GM12874 (cell line): Measurements from ENCODE around the gene DLST.

ENCODE experiments used
- TF ChIP-seq, protein P1 (sequence below): IDR thresholded peaks from 2 replicates; pipeline ENCODE4 v1.5.1; 2011; ENCODE audit warnings: low read depth, mild to moderate bottlenecking, control low read depth, low read length, moderate library complexity; ENCODE audit not compliant: insufficient read depth

DLST gene

DNA sequence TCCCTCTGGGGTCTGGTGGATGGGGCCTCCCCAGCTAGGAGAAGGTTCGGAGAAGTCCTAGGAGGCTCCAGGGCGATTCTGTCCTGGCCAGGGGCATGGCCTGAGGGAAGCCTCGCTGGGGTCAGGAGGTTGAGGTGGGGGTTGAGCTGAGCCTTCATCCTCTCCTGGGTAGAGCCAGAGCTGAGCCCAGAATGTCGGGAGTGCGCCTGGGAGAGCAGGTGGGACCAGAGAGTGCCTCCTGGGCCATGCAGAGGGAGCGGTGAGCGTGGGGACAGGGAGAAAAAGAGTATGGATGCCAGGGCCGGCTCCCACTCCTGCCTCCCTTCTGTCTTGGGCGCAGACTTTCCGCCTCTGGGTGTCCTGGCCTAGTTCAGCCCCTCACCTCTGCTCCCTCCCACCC lies 28.2 kb downstream of the DLST start:
- TF ChIP-seq, protein P1, sequence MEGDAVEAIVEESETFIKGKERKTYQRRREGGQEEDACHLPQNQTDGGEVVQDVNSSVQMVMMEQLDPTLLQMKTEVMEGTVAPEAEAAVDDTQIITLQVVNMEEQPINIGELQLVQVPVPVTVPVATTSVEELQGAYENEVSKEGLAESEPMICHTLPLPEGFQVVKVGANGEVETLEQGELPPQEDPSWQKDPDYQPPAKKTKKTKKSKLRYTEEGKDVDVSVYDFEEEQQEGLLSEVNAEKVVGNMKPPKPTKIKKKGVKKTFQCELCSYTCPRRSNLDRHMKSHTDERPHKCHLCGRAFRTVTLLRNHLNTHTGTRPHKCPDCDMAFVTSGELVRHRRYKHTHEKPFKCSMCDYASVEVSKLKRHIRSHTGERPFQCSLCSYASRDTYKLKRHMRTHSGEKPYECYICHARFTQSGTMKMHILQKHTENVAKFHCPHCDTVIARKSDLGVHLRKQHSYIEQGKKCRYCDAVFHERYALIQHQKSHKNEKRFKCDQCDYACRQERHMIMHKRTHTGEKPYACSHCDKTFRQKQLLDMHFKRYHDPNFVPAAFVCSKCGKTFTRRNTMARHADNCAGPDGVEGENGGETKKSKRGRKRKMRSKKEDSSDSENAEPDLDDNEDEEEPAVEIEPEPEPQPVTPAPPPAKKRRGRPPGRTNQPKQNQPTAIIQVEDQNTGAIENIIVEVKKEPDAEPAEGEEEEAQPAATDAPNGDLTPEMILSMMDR, result no peak

DNA sequence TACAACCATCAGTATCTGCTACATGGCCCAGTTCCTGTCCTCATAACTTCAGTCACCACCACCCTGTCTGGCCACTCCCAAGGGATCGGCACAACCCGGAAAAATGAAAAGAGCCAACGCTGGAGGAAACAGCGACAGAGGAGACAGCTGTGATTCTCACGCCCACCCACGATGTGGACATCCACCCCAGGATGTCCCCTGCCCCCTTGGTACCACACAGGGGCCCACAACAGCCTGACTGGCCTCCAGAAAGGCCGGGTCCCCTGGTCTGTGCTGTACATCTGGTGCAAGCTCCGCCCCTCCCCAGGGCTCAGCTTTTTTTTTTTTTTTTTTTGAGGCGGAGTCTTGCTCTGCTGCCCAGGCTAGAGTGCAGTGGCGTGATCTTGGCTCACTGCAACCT lies 28.8 kb downstream of the DLST start:
- TF ChIP-seq, protein P1, result no peak

DNA sequence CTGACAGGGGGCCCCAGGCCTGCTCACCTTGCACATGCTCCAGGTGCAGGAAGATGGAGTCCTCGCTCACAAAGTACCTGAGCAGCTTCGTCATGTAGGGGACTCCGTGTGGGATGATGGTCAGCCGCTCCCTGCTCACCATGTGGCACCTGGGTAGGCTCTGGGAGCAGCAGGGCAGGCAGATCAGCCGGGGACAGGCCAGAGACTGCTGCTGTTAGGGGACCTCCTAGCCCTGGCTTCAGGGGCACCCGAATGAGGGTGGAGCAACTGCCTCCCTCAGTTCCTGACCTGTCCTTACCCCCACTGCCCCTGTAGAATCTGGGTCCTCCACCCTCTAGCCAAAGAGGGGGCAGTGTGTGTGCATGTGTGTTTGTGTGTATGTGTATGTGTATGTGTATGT lies 29.5 kb downstream of the DLST start:
- TF ChIP-seq, protein P1, result no peak

DNA sequence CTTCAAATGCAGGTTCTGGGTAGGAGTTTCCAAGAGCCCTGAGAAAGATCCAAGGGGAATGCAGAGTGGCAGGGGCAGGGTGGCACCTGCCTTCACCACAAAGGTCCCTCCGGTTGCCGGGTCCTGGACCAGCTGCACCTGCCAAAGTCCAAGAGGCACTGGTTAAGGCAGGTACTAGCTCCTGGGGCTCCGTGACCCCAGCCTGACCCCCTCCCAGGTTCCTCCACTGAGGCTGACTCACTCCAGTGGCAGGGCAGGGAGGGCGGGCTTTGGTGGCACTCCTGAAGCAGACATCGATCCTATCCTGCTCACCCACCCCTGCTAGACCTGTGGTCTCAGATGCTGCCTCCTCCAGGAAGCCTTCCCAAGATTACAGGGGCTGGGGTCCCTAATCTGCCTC lies 30.0 kb downstream of the DLST start:
- TF ChIP-seq, protein P1, result no peak

DNA sequence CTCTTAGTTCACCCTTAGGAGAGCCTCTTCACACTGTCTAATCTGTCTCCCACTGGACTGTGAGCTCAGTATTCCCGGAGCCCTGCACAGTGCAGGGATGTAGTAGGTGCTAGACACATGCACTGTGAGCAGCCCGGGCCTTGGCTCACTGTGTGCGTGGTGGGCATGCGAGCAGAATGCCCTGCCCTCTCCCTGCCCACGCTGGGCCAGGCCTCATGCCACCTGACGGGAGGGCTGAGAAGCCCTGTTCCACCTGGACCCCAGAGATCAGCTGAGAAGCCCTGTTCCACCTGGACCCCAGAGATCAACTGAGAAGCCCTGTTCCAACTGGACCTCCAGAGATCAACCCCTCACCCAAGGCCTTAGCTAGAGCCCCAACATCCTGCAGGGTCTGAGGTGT lies 30.4 kb downstream of the DLST start:
- TF ChIP-seq, protein P1, result no peak

DNA sequence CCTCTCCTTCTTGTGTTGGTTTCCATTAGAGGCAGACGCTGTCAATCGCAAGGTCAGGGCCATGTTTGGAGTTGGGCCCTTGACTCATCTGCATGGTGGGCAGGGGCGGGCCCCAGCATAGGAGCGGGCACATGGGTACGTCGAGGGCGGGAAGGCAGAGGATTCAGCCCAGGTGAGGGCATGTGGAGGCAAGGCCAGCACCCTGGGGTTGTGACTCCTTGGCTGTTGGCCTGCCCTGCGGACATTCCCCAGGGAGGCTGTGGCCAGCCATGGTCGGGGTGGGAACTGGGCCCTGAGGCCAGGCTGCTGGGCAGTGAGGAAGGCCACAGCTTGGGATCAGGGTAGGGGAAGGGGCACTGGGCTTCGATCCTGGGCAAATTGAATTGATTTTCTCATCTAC lies 31.1 kb downstream of the DLST start:
- TF ChIP-seq, protein P1, result no peak

DNA sequence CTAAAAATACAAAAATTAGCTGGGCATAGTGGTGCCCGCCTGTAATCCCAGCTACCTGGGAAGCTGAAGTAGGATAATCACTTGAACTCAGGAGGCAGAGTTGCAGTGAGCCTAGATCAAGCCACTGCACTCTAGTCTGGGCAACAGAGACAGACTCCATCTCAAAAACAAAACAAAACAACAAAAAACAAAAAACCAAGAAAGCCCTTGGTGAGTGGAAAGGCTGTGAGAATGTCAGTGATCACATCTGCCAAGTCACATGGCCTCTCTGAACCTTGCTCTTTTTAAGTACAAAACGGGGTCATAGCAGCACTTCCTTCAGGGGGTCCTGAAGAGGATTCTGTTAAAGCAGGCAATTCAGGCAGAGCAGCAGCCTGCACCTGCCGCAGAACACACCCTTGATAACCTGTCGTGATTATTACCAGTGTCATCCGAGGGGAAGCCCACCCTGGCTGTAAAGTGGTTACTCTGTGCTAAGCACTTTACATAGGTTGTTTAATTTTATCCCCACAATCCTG lies 31.7 kb downstream of the DLST start:
- TF ChIP-seq, protein P1, result no peak
